Esophagus squamous epithelium (tissue), 4 donors: Measurements from ENCODE around the gene ZNF619.

Experiments
- CTCF ChIP-seq, 6 experiments: fragments of 450-650 bp in 4 of 6; fragments of 200-600 bp in 2 of 6; sonication (generic) in 2 of 6; IDR thresholded peaks; one replicate each; pipeline ENCODE4 v1.5.1; 2016 to 2019; ENCODE audit warnings: antibody characterized with exemption in 6 of 6, mild to moderate bottlenecking in 4 of 6, moderate library complexity in 4 of 6
- POLR2A ChIP-seq, 4 donors: fragments of 450-650 bp; IDR thresholded peaks; one replicate each; pipeline ENCODE4 v1.6.1; 2017; ENCODE audit warnings: antibody characterized with exemption in 4 of 4, mild to moderate bottlenecking in 4 of 4, moderate library complexity in 3 of 4

DNA sequence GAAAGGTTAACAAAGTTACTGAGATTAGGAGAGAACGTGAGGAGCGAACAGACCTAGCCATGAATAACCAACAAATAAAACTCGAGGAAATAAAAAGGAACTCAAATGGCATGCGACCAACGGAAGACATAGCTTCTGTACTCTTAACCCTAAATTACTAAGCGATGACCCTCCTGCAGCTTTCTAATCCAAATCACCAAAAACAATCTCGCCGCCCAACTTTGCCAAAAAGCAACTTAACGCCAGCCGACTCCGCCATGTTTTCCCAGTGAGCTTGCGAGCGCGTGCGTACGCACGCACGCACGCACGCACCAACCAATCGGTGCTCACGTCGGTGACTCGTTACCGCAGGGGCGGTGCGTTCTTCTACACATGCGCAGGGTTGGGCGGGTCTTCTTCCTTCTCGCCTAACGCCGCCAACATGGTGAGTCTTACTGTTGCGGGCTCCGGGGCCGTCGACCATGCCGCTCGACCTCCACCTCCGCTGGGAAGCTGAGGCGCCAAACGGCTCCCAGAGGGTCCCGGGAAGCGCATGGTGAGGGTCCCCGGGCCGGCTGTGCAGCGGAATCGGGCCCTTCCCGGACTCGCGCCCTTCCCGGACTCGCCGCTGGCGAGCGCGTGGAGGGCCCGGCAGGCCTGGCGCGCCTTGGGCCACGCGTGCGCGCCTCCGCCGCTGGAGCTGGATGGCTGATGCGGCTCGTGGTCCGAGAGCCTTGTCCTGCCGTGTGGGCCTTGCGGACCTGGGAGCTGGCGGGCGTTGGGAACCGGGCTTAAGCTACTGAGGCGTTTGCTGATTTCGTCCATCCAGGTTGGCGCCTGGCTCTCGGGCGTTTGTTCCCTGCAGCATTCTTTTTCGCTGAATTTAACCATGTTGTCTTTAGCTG is 19.7 kb upstream of the ZNF619 start, which contains the start of gene RPL14:
- TF ChIP-seq CTCF (IDR thresholded peaks at IDR 0.05) (no peak), POLR2A (IDR thresholded peaks at IDR 0.05) (peak in 3 of 4 donors; percentile 20 to 93 (median 92))
